Small intestine (tissue), 7 donors: ENCODE data around the gene NCR2. TPM values are rescaled to one million over a fixed set of nuclear protein-coding genes. Genes with fewer than 3 reads are reported as not detected.
A peak's percentile ranks its signal among the peaks of the same experiment; 100 is the strongest.

ENCODE experiments used
- DNase-seq, 2 donors: peaks; one replicate each; pipeline versions ENCODE4 v3.0.0 to v3.0.0-alpha.2; 2013
- FAIRE-seq: peaks from 2 replicates; lab custom pipeline; 2012; peaks lifted over from hg19 to GRCh38; lab: Jason Lieb, UNC
- H3K27ac ChIP-seq, 3 donors: one replicate each; pipeline ENCODE4 v1.5.1; 2013; ENCODE audit warnings: low read length in 2 of 3, mild to moderate bottlenecking in 2 of 3, control low read depth in 1 of 3, inconsistent platforms in 1 of 3, low read depth in 1 of 3, moderate library complexity in 1 of 3
- H3K27me3 ChIP-seq, 3 donors: one replicate each; pipeline ENCODE4 v1.6.1; 2013; ENCODE audit warnings: low read length in 3 of 3, inconsistent platforms in 1 of 3; ENCODE audit not compliant: control insufficient read depth in 3 of 3, insufficient read depth in 3 of 3
- H3K36me3 ChIP-seq, 3 donors: one replicate each; pipeline ENCODE4 v1.6.1; 2013; ENCODE audit warnings: low read length in 3 of 3, inconsistent platforms in 1 of 3, low read depth in 1 of 3, mild to moderate bottlenecking in 1 of 3, moderate library complexity in 1 of 3; ENCODE audit not compliant: control insufficient read depth in 3 of 3, insufficient read depth in 2 of 3
- H3K4me1 ChIP-seq, 3 donors: one replicate each; pipeline ENCODE4 v1.6.1; 2013; ENCODE audit warnings: low read length in 2 of 3, inconsistent platforms in 1 of 3, low read depth in 1 of 3, mild to moderate bottlenecking in 1 of 3, moderate library complexity in 1 of 3; ENCODE audit not compliant: control insufficient read depth in 3 of 3, insufficient read depth in 2 of 3
- H3K4me3 ChIP-seq, 3 donors: one replicate each; pipeline ENCODE4 v1.5.1; 2013; ENCODE audit warnings: low read length in 3 of 3, control low read depth in 1 of 3, inconsistent platforms in 1 of 3, low read depth in 1 of 3, mild to moderate bottlenecking in 1 of 3, moderate library complexity in 1 of 3
- H3K9me3 ChIP-seq, 2 donors: one replicate each; pipeline ENCODE4 v1.6.1; 2013; ENCODE audit warnings: low read depth in 1 of 2, low read length in 1 of 2; ENCODE audit not compliant: control insufficient read depth in 2 of 2, insufficient read depth in 1 of 2
- WGBS, 3 donors: extraction: QIAGEN DNeasy Blood & Tissue Kit; methylation state at CpG; one replicate each; pipeline ENCODE4 v1.1.7; 2013; 5-methylcytosine and 5-hydroxymethylcytosine counted together
- polyA plus RNA-seq, 4 donors: library from polyadenylated mRNA; stranded (reverse) in 3 of 4; unstranded in 1 of 4; fragments of 200-250 nt in 3 of 4; fragments of 120-200 nt in 1 of 4; gene quantifications; one replicate each; pipeline versions ENCODE4 v1.2.1 to v1.2.3, GENCODE V29; 2013
- donor health status: healthy with polysubstance abuse.
- donor health status: control.
- donor health status: control.
- donor health status: Bipolar disorder and iron deficiency.
- donor health status: healthy.

The NCR2 gene
- polyA plus RNA-seq, 4 donors: 0.65 TPM; not detected in 3

- Histone ChIP-seq H3K27me3 (peaks cover 0 to 17% (median 3%) of the 10 kb centered on the region in 3 donors), H3K9me3 (no peaks in the 10 kb centered on the region), H3K4me3 (no peak overlapping the region), H3K36me3 (no peaks in the 10 kb centered on the region), H3K4me1 (no peaks in the 10 kb centered on the region), H3K27ac (peak overlapping the region in 1 of 3 donors; percentile 39)
- WGBS, 3 donors: 68 to 83% (median 70%) methylated on average over 4 of the region's 4 CpGs
- no peak for DNase-seq
- FAIRE-seq: no peak
Measured at GRCh38 chr6:41332842-41333736, 2.3 kb upstream of the NCR2 start.

GRCh38 chr6:41334482-41335040, 847 bp upstream of the NCR2 start:
- 59 to 68% (median 60%) methylated on average over 11 of the region's 11 CpGs for WGBS, 3 donors
- H3K27ac ChIP-seq: no peak overlapping the region
- H3K27me3 ChIP-seq: peaks cover 0 to 17% (median 0%) of the 10 kb centered on the region in 3 donors
- no peak overlapping the region for H3K4me3 ChIP-seq
- no peaks in the 10 kb centered on the region for H3K9me3 ChIP-seq
- DNase-seq: no peak
- H3K36me3 ChIP-seq: no peaks in the 10 kb centered on the region
- no peaks in the 10 kb centered on the region for H3K4me1 ChIP-seq
- FAIRE-seq: no peak

GRCh38 chr6:41335943-41336342, 535 bp downstream of the NCR2 start:
- H3K9me3 ChIP-seq: no peaks in the 10 kb centered on the region
- FAIRE-seq (no peak), DNase-seq (no peak)
- 61 to 82% (median 71%) methylated on average over 11 of the region's 11 CpGs for WGBS, 3 donors
- no peaks in the 10 kb centered on the region for H3K36me3 ChIP-seq
- no peaks in the 10 kb centered on the region for H3K4me1 ChIP-seq
- H3K27me3 ChIP-seq: peaks cover 0 to 17% (median 0%) of the 10 kb centered on the region in 3 donors
- H3K27ac ChIP-seq: no peak overlapping the region
- no peak overlapping the region for H3K4me3 ChIP-seq

DNA sequence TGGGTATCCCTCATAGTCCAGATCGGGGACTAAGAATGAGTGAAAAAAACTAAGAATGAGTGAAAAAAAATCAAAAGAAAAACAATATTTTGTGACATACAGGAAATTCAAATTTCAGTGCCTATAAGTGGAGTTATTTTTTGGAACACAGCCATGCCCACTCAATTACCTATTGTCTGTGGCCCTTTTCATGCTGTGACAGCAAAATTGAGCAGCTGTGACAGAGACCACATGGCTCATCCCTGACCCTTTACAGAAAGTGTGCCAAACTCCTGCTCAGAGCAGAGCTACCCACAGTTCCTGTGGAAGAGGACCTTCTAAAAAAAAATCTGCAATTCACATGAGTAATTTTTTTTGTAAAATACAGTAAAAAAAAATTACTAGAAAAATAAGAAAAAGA, 1.4 kb downstream of the NCR2 start:
- H3K27me3 ChIP-seq: peaks cover 0 to 14% (median 0%) of the 10 kb centered on the region in 3 donors
- 74 to 84% (median 77%) methylated on average over 1 of the region's 1 CpG for WGBS, 3 donors
- H3K4me1 ChIP-seq: no peaks in the 10 kb centered on the region
- DNase-seq (no peak), FAIRE-seq (no peak)
- H3K36me3 ChIP-seq: no peaks in the 10 kb centered on the region
- H3K4me3 ChIP-seq: no peak overlapping the region
- no peaks in the 10 kb centered on the region for H3K9me3 ChIP-seq
- H3K27ac ChIP-seq: no peak overlapping the region

- DNase-seq (no peak), FAIRE-seq (no peak)
- H3K27ac ChIP-seq: no peak overlapping the region
- no peaks in the 10 kb centered on the region for H3K4me1 ChIP-seq
- WGBS, 3 donors: 56 to 81% (median 78%) methylated on average over 4 of the region's 4 CpGs
- peaks cover 0 to 17% (median 0%) of the 10 kb centered on the region in 3 donors for H3K27me3 ChIP-seq
- no peaks in the 10 kb centered on the region for H3K36me3 ChIP-seq
- no peaks in the 10 kb centered on the region for H3K9me3 ChIP-seq
- H3K4me3 ChIP-seq: no peak overlapping the region
Measured at GRCh38 chr6:41337709-41338108, 2.3 kb downstream of the NCR2 start.

DNA sequence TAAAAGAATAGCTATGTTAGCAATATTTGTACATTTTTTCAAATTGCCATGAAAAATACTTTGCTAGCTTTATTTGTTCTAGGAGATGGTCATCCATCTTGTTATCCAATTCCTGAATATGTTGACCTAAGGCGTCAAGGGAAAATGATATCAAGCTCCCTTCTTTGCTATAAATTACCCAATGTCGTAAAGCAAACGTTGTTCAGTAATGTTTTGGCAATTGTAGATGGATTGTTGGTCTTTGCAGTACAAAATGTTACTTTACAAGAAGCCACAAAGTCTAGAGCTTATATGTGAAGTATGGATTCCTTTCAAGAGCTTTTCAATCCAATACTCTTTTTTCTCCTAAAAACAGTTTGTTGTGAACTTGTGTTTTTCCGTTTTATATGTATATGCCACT, 3.3 kb downstream of the NCR2 start:
- H3K27me3 ChIP-seq: peaks cover 0 to 17% (median 0%) of the 10 kb centered on the region in 3 donors
- no peak overlapping the region for H3K27ac ChIP-seq
- FAIRE-seq: no peak
- no peaks in the 10 kb centered on the region for H3K36me3 ChIP-seq
- H3K4me1 ChIP-seq: no peaks in the 10 kb centered on the region
- H3K4me3 ChIP-seq: no peak overlapping the region
- H3K9me3 ChIP-seq: no peaks in the 10 kb centered on the region
- DNase-seq: no peak
- WGBS, 3 donors: 35 to 40% (median 38%) methylated on average over 4 of the region's 4 CpGs

- H3K36me3 ChIP-seq: no peaks in the 10 kb centered on the region
Measured at GRCh38 chr6:41341580-41341979, 6.2 kb downstream of the NCR2 start.

DNA sequence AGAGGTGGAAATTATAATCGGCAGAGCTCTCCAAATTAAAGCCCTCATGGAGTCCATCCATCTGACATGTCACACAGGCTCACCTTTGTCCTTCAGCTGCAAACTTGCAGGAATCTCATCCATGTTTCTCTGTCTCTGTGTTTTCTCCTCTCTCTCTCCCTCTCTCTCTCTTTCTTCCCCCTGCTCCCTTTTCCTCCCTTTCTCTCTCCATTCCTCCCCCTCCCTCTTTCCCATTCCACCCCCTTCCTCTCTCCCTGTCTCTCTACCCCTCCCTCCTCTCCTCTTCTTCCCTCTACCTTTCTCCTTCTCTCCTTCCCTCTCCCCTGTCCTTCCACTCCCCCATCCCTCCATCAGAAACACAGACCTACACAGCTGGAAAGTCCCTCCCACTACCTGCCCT, 6.8 kb downstream of the NCR2 start:
- H3K27me3 ChIP-seq: peaks cover 0 to 16% (median 0%) of the 10 kb centered on the region in 3 donors
- H3K4me3 ChIP-seq: no peak overlapping the region
- WGBS, 3 donors: 40 to 65% (median 50%) methylated on average over 1 of the region's 1 CpG
- no peak for DNase-seq
- H3K27ac ChIP-seq: no peak overlapping the region
- no peaks in the 10 kb centered on the region for H3K9me3 ChIP-seq
- no peaks in the 10 kb centered on the region for H3K4me1 ChIP-seq
- no peaks in the 10 kb centered on the region for H3K36me3 ChIP-seq
- no peak for FAIRE-seq

More at GRCh38 chr6:41341580-41341979, 6.2 kb downstream of the NCR2 start:
- Histone ChIP-seq H3K4me3 (no peak overlapping the region), H3K4me1 (no peaks in the 10 kb centered on the region), H3K9me3 (no peaks in the 10 kb centered on the region), H3K27me3 (peaks cover 0 to 16% (median 0%) of the 10 kb centered on the region in 3 donors), H3K27ac (no peak overlapping the region)
- 89 to 92% (median 91%) methylated on average over 6 to 8 of the region's 8 CpGs for WGBS, 3 donors
- DNase-seq: no peak
- FAIRE-seq: no peak
